Gastrocnemius medialis (tissue), 4 donors: ENCODE measurements around the gene KRT13.

Source experiments
- CTCF ChIP-seq, 5 experiments: fragments of 450-650 bp in 3 of 5; fragments of 200-600 bp in 2 of 5; sonication (generic) in 2 of 5; IDR thresholded peaks in 4 of 5; conservative IDR thresholded peaks in 1 of 5; 1 replicate in 4 of 5; 2 replicates in 1 of 5; pipeline ENCODE4 v1.5.1; 2016 to 2019; ENCODE audit warnings: antibody characterized with exemption in 5 of 5, mild to moderate bottlenecking in 3 of 5, moderate library complexity in 3 of 5
- POLR2A ChIP-seq, 2 donors: fragments of 450-650 bp; IDR thresholded peaks; one replicate each; pipeline ENCODE4 v1.6.1; 2017; ENCODE audit warnings: antibody characterized with exemption in 2 of 2, mild to moderate bottlenecking in 2 of 2, moderate library complexity in 2 of 2

- no peak for TF ChIP-seq CTCF (IDR thresholded peaks at IDR 0.05 in 4 of 5, conservative IDR thresholded peaks at IDR 0.05 in 1 of 5)
- TF ChIP-seq POLR2A (IDR thresholded peaks at IDR 0.05): no peak
These were observed 50.2 kb downstream of the KRT13 start for GRCh38 chr17:41455236-41455635.
